COLO668 (cell line): ENCODE results near the gene PODXL.

Experiments used
- DNase-seq: peaks from one replicate; lab custom pipeline; 2025; ENCODE audit not compliant: unreplicated experiment; lab: John Stamatoyannopoulos, UW

The PODXL gene

GRCh38 chr7:131556053-131556908 is at the start of gene PODXL:
TSS of gene PODXL (minus strand) at chr7:131556628. CDS start at chr7:131556359, 269 bp downstream.
- DNase-seq: peak; percentile 91

GRCh38 chr7:131605280-131605878 is 49.0 kb upstream of the PODXL start:
- no peak for DNase-seq

GRCh38 chr7:131604841-131605279 is 48.4 kb upstream of the PODXL start:
- DNase-seq: no peak

- no peak for DNase-seq
Measured at GRCh38 chr7:131603932-131604331, 47.5 kb upstream of the PODXL start.

- no peak for DNase-seq
Measured at GRCh38 chr7:131602994-131603372, 46.6 kb upstream of the PODXL start.

- no peak for DNase-seq
Measured at GRCh38 chr7:131602304-131602993, 46.0 kb upstream of the PODXL start.

GRCh38 chr7:131600085-131600881 is 43.9 kb upstream of the PODXL start:
- no peak for DNase-seq

- DNase-seq: no peak
Measured at GRCh38 chr7:131596785-131597184, 40.4 kb upstream of the PODXL start.

- no peak for DNase-seq
Measured at GRCh38 chr7:131595699-131596098, 39.3 kb upstream of the PODXL start.

- DNase-seq: no peak
Measured at GRCh38 chr7:131591687-131592319, 35.4 kb upstream of the PODXL start.

- no peak for DNase-seq
Measured at GRCh38 chr7:131587315-131587923, 31.0 kb upstream of the PODXL start.

- no peak for DNase-seq
Measured at GRCh38 chr7:131586759-131587158, 30.3 kb upstream of the PODXL start.

- no peak for DNase-seq
Measured at GRCh38 chr7:131586259-131586658, 29.8 kb upstream of the PODXL start.

- no peak for DNase-seq
Measured at GRCh38 chr7:131583430-131583829, 27.0 kb upstream of the PODXL start.

- no peak for DNase-seq
Measured at GRCh38 chr7:131581241-131582051, 25.0 kb upstream of the PODXL start.

- no peak for DNase-seq
Measured at GRCh38 chr7:131578602-131579001, 22.2 kb upstream of the PODXL start.

GRCh38 chr7:131574741-131575140 is 18.3 kb upstream of the PODXL start:
- no peak for DNase-seq

GRCh38 chr7:131570401-131570800 is 14.0 kb upstream of the PODXL start:
- no peak for DNase-seq

- DNase-seq: no peak
Measured at GRCh38 chr7:131568970-131569369, 12.5 kb upstream of the PODXL start.
